Measurements from ENCODE around the gene ZFP64.
"Not testable (repeated sequence)": the region's sequence is repeated elsewhere in the genome, so short reads cannot be mapped to it uniquely, and the experiment has no call there.

ZFP64 gene

DNA sequence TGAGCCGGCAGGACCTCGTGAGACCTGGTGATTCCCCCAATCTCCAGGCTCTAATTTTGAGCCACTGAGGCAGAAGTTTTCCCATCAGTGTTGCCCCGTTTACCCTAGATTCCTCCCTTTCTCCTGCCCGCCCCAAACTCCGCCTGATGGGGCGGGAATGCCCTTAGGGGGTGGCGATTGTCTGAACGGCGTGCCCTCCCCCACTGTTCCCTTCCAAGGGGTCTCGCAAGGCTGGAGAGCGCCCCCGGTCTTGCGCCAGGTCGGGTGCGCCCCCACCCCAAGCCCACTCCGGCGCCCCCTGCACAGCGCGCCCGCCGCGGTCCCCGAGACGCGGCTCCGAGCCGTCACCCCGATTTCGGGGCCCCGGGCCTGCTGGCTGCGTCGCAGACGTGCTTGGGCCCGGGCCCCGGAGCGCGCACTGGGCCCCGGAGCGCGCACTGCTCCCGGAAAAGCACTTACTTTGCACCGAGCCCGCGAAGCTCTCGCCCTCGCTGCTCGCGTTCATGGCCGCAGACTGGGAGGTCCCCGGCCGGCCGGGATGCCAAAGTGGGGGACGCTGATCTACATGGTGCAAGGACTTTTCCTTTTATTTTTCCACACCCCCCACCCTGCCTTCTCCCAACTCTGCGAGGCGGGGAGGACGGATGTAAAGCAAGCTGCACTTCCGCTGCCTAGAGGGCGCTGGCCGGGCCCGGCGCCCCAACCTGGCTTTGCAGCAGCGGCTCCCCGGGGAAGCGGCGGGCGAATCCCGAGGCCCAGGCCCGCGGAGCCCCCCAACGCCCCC lies at the start of gene ZFP64:
TSS of gene ZFP64 (minus strand) at position 648 of the 784 bp plus-strand sequence. CDS start at position 505, 143 bp downstream.
- DNase-seq: peak; percentile 43 to 73 (median 64)

DNA sequence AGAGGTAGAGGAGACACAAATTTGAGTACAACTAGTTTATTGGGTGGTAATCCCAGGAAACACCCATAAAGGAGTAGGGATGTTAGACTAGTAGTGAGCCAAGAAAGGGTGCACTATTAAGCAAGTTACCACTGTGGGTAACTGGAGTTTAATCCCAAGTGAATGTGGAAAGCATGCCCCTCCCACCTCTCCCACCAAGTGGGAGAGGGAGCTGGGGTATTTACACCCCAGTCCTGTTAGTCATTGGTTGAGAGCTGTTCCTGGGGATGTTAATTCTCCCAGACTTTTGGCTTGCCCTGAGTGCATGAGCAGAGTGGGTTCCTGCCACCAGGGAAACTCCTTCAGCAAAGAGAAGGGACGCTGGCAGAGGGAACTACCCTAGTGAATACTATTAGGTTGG lies 49.2 kb upstream of the ZFP64 start:
- DNase-seq: no peak

DNA sequence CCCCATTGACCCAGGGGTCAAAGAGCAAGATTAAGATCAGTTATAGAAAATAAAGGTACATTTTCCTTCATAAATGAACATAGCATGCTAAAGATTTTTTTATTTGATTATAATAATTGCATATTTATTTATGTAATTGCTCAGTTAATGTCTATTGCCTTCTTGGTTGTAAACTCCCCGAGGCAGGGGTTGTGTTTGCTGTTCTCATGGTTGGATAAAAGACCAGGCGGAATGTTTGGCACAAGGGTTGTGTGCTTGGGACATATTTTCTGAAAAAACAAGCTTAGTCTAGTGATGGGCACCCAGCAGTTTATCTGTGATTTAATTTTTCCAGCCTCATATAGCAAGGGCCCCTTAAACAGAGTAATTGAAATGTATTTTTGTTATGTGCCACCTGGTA lies 47.5 kb upstream of the ZFP64 start:
- no peak for DNase-seq

DNA sequence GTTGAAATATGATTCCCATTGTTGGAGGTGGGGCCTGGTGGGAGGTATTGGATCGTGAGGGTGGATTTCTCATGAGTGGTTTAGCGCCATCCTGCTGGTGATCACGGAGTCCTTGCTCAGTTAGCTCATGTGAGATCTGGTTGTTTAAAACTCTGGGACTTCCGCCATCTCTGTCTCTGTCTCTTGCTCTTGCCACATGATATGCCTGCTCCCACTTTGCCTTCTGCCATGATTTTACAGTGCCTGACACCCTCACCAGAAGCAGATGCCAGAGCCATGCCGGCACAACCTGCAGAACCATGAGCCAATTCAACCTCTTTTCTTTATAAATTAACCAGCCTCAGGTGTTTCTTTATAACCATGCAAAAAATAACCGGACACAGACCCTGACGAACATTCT lies 44.7 kb upstream of the ZFP64 start:
- DNase-seq: no peak

DNA sequence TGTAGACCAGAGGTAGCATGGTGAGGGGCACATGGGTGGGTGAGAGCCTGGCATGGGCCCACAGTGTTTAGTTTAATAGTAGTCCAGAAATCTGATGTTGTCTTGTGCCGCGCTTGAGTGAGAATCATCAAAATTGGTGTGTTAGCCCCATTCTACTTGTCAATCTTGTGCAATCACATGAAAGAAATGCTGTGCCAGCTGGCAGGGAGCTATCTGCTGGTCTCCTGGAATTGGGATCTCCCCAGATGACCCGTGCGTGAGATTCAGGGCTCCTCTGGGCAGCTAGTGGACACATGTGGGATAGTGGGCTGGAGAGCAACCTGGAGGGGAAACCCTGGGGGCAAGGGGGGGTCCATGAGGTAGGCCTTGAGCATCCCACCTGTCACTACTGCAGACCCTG lies 43.5 kb upstream of the ZFP64 start:
- DNase-seq: no peak

DNA sequence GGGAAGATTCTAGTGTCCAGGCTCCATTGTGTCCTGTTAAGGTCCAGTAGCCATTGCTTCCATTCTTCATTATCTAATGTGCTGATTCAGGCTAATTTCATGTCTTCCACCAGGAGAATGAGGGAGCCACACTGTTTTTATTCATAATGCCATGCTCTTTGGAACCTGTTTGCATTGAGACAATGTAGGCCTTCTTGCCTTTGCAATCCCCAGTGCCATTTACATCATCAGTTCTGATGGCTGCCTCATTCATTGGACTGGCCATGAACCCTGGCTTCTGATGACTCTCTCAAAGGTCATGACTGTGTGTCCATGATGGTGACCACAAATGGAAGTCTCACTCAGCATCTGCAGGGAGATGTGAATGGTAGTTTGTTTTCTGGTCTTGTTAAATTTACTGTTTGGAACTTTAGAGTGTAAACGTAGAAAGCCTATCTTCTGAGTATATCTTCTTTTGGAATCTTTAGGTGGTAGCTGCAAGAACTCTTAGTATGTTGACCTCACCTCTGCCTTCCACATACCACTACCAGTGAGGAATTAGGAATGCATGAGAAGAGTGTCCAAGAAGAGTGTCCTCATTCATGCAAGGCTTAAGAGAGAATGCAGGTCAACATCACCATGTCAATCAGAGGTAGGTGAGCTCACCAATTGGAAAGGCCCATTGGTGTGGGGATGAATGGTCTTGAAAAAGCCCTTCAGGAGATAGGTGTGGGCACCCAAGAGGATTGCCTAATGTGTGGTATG lies 42.9 kb upstream of the ZFP64 start:
- no peak for DNase-seq

DNA sequence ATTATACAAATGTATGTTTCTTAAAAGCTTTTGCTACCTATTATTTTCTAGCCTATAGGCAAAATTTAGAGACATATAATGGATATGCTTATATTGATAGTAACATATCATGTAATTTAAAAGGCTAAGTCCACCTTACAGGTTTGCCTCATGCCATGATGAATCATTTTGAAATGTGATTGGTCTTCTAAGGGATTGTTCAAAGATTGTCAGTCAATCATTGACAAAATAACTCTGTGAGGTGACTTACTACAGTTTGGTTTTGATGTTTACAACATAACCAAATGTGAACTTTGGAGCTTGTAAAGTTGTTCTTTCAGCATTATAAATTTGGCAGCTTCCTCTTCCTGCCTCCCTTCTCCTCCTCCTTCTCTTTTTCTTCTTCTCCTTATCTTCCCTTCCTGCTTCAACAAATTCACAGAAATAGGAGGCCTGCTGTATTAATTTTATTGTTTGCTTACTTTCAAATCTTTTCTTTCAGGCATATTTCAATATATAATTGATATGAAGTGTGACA lies 39.7 kb upstream of the ZFP64 start:
- no peak for DNase-seq

- no peak for DNase-seq
Observed at GRCh38 chr20:52230409-52230808, 38.8 kb upstream of the ZFP64 start.

DNA sequence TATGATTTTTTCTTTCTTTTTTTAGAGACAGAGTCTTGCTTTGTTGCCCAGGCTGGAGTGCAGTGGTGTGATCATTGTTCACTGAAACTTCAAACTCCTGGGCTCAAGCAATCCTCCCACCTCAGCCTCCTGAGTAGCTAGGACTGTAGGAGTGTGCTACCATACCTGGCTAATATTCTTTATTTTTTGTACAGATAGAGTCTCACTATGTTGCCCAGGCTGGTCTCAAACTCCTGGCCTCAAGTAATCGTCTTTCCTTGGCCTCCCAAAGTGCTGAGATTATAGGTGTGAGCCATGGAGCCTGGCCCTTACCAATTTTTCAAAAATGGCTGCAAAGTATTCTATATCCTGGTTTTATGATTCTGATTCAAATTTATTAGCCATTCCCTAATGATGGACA lies 37.8 kb upstream of the ZFP64 start:
- DNase-seq: not testable (repeated sequence)

GRCh38 chr20:52226370-52226769 lies 34.8 kb upstream of the ZFP64 start:
- no peak for DNase-seq

DNA sequence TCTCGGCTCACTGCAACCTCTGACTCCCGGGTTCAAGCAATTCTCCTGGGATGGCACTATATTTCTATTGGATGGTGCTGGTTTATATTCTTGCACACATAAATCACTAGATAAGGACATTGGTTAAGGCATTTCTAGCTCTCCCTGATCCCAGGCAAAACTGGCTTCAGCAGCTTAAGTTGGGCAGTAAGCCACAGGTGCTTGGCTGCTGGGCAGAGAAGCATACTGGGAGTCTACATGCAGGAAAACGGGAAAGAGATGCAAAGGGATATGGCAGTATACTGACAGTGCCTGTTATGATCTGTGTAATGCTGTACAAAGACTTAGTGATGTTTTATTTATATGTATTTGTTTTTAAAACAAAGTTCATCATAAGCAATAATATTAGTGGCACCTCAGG lies 33.3 kb upstream of the ZFP64 start:
- no peak for DNase-seq

- DNase-seq: not testable (repeated sequence)
Observed at GRCh38 chr20:52221362-52221761, 29.8 kb upstream of the ZFP64 start.

- not testable (repeated sequence) for DNase-seq
Observed at GRCh38 chr20:52220891-52221290, 29.3 kb upstream of the ZFP64 start.

DNA sequence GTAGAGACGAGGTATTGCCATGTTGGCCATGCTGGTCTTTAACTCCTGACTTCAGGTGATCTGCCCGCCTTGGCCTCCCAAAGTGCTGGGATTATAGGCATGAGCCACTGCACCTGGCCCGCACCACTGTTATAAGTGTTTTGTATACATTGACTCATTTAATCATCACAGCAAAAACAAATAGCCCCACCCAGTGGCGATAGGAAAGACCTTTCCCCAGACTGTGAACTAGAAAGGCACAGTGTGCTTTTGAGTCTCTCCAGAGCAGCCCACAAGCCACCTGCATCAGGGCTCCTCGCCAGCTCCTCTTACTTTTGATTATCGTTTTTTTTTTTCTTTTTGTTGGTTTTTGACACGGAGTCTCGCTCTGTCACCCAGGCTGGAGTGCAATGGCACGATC lies 27.9 kb upstream of the ZFP64 start:
- no peak for DNase-seq

- no peak for DNase-seq
Observed at GRCh38 chr20:52217689-52218395, 26.3 kb upstream of the ZFP64 start.

DNA sequence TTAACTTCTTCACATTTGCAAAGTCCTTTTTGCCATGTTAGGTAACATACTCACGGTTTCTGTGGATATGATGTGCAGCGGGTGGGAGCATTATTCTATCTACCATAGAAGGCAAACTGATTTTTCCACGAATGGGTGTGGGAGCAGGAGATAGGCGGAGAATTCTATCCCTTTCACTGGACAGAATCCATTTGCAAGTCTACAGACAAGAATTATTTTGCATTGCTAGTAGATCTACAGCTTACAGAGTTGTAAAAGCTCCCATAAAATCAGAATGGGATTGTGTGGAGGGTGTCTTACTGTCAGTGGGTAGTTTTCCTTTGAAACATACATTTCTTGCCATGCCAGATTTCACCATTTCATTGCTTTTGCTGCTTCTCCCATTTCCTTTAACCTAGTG lies 22.4 kb upstream of the ZFP64 start:
- DNase-seq: no peak

- DNase-seq: no peak
Observed at GRCh38 chr20:52212943-52213342, 21.4 kb upstream of the ZFP64 start.

- DNase-seq: no peak
Observed at GRCh38 chr20:52210037-52210990, 18.7 kb upstream of the ZFP64 start.

DNA sequence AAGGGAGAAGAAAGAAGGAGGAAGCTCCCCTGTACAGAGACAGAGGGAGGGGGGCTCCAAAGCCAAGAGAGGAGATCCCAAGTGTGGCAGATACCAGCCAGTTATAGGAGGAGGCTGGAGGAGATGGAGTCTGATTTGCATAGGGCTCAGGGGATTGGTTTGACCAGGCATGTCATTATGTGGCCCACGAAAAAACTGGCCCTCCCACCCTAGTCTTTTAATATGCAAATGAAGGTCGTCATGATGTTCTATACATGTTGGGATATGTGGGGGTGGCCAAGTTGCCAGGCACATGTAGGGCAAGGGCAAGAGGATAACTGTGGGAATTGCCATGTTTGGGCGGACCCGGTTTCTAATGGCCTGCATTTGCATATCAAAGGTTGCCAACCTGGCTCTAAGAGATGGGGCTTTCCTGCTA lies 17.6 kb upstream of the ZFP64 start:
- no peak for DNase-seq

GRCh38 chr20:52207020-52207810 lies 15.6 kb upstream of the ZFP64 start:
- no peak for DNase-seq

DNA sequence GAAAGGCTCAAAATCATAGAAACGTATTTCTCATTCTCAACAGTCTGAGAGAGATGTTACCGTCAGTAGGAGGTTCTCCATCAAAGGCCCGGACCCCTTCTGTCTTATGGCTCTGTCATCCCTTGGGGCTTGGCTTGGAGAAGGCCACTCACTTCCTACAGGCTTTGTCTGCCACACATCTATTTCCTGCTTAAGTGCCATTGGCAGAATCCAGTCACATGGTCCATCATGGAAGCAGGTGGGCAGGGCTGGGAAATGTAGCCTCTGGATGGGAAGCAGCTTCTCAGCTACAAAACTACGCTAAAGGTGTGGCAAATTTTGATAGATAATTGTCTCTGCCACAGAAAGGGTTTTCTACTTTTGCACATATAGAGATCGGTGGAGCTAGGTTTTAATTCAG lies 12.6 kb upstream of the ZFP64 start:
- DNase-seq: no peak

Measured in activated naive CD4-positive, alpha-beta T cell (primary cell).